Neural cell (in vitro differentiated cells): Measurements from ENCODE around the gene IDE.

ENCODE experiments used
- CTCF ChIP-seq: fragments of 450-650 bp; IDR thresholded peaks from 2 replicates; pipeline ENCODE4 v1.5.1; 2014; ENCODE audit warnings: antibody characterized with exemption, mild to moderate bottlenecking, moderate library complexity; ENCODE audit not compliant: poor library complexity, severe bottlenecking
- TF ChIP-seq, protein P1 (sequence below): IDR thresholded peaks from 2 replicates; pipeline ENCODE4 v1.6.1; 2012; ENCODE audit warnings: borderline replicate concordance

DNA sequence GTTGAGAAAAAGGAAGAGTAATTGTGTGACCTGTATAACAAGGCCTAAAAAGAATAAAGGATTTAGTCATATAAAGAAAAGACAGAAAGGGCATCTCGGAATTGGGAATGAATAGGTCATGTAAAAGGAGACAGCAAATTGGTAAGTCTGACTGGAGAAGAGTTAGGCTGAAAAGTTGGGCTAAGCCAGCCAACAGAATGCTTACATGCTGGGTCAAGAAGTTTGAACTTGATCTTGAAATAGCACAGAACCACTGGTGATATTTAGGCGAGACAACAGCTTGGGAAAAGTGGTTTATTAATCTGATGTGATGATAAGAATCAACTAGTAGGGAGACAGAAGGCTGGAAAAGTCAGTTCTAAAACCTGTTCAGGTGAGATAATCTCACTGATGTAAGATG, 4.8 kb downstream of the IDE start:
- TF ChIP-seq CTCF = no peak
- TF ChIP-seq, protein P1, sequence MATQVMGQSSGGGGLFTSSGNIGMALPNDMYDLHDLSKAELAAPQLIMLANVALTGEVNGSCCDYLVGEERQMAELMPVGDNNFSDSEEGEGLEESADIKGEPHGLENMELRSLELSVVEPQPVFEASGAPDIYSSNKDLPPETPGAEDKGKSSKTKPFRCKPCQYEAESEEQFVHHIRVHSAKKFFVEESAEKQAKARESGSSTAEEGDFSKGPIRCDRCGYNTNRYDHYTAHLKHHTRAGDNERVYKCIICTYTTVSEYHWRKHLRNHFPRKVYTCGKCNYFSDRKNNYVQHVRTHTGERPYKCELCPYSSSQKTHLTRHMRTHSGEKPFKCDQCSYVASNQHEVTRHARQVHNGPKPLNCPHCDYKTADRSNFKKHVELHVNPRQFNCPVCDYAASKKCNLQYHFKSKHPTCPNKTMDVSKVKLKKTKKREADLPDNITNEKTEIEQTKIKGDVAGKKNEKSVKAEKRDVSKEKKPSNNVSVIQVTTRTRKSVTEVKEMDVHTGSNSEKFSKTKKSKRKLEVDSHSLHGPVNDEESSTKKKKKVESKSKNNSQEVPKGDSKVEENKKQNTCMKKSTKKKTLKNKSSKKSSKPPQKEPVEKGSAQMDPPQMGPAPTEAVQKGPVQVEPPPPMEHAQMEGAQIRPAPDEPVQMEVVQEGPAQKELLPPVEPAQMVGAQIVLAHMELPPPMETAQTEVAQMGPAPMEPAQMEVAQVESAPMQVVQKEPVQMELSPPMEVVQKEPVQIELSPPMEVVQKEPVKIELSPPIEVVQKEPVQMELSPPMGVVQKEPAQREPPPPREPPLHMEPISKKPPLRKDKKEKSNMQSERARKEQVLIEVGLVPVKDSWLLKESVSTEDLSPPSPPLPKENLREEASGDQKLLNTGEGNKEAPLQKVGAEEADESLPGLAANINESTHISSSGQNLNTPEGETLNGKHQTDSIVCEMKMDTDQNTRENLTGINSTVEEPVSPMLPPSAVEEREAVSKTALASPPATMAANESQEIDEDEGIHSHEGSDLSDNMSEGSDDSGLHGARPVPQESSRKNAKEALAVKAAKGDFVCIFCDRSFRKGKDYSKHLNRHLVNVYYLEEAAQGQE = no peak
